HL-60 (cell line): Measurements from ENCODE around the gene BEND6.

Experiments used
- CTCF ChIP-seq: IDR thresholded peaks from one replicate; pipeline ENCODE4 v1.5.1; 2011; ENCODE audit warnings: low read length, control low read depth, inconsistent platforms; ENCODE audit not compliant: insufficient read depth
- GABPA ChIP-seq: IDR thresholded peaks from 2 replicates; pipeline ENCODE4 v1.6.1; 2012; ENCODE audit warnings: low read depth
- POLR2AphosphoS5 ChIP-seq: IDR thresholded peaks from 2 replicates; pipeline ENCODE4 v1.6.1; 2012; ENCODE audit warnings: low read depth
- REST ChIP-seq: IDR thresholded peaks from 2 replicates; pipeline ENCODE4 v1.6.1; 2012; ENCODE audit warnings: low read depth; ENCODE audit not compliant: insufficient replicate concordance

- TF ChIP-seq CTCF (no peak), REST (no peak), POLR2AphosphoS5 (no peak), GABPA (no peak)
Measured at GRCh38 chr6:56940977-56941376, 13.9 kb upstream of the BEND6 start.
